Stimulated activated naive CD4-positive, alpha-beta T cell treated with Interleukin-2 at 50 U/mL for 16 hours (primary cell): ENCODE data around the gene LRRN4CL.
A peak's percentile ranks its signal among the peaks of the same experiment; 100 is the strongest.
"Not testable (repeated sequence)": the region's sequence is repeated elsewhere in the genome, so short reads cannot be mapped to it uniquely, and the experiment has no call there.

Experiments used
- DNase-seq: peaks from one replicate; lab custom pipeline; 2025; lab: John Stamatoyannopoulos, UW

The LRRN4CL gene

DNA sequence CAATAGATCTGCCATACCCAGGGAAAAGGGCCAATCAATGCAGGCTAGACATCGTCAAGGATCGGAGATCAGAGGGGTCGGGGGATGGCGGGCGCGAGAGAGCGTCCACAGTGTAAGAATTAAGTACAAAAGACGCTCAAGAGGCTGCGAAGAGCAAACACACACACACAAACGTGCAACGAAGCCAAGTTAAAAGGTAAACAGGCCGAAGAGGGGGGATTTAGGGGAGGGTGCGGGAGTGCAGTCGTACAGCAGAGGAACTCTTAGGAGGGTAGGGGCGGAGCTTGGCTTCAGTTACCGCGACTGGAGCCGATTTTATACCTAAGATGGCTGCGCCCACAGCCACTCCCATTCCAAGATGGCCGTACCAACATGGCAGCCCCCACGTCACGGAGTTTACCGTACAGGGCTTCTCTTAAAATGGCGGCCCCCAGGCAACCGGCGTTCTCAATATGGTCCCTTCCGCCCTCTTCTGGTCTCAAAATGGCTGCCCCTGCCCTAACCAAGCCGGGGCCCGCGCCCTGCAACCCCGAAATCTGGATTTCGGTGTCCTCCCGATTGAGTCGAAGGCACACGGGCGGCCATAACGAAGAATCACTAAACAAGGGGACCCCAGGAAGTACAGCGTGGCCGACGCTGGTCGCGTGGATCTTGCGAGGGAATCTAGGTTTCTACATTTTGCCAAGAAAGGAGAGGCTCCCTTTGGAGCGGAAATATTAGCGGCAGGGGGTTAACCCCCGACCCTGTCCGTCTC lies 20.1 kb upstream of the LRRN4CL start:
- DNase-seq: peak; percentile 97

DNA sequence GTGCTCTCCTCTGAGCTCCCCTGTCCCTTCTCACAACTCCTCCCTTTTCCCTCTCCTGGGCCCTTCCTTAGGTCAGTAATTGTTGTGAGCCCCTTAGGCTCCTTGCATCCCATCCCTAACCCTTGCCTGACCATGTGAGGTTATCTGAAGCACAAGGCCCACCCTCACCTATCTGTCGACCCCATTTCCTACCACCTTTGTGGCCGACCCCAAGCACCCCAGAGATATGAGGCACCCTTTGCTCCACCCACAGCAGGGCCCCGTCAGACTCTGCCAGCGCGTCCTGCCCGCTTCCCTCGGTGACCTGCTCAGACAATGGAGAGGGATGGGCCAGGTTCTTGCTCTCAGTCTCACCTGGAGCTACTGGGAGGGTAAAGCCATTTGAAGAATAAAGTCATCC lies 19.5 kb upstream of the LRRN4CL start:
- DNase-seq: peak; percentile 30

- no peak for DNase-seq
These were observed 19.1 kb upstream of the LRRN4CL start for GRCh38 chr11:62708392-62708791.

DNA sequence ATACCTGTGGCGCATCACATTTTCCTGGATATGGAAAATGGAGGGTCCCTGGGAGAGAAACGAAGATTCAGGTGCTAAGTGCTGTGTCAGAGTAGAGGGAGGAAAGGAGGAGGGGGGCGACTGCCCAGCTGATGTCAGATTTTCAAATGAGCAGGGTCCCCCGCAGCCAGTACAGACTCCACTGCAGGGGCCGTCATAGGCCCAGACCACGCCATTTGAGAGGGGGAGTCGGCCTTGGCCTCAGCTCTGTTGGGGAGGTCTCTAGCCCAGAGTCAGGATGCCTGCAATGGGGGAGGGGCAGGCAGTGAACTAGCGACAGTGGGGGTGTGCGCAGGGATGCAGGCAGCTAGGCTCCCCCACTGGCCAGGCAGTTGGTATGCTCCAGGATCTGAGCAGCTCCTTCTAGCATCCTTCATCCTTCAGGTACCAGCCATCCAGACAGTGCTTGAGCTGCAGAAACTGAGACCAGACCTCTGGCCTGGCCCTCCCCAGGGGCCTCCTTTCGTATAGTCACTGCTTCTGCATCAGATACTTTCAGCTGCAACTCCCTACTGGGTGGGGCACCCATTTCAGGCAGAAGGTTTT lies 18.0 kb upstream of the LRRN4CL start, which contains the start of the genes BSCL2 and GNG3:
BSCL2 (minus strand) TSS at position 148 of the 585 bp plus-strand sequence. CDS start 229 bp downstream, outside the sequence.
GNG3 (plus strand) TSS at position 400 of the 585 bp plus-strand sequence. CDS start 620 bp downstream, outside the sequence.
- DNase-seq: no peak

GRCh38 chr11:62706850-62707247 lies 17.5 kb upstream of the LRRN4CL start:
- DNase-seq: no peak

DNA sequence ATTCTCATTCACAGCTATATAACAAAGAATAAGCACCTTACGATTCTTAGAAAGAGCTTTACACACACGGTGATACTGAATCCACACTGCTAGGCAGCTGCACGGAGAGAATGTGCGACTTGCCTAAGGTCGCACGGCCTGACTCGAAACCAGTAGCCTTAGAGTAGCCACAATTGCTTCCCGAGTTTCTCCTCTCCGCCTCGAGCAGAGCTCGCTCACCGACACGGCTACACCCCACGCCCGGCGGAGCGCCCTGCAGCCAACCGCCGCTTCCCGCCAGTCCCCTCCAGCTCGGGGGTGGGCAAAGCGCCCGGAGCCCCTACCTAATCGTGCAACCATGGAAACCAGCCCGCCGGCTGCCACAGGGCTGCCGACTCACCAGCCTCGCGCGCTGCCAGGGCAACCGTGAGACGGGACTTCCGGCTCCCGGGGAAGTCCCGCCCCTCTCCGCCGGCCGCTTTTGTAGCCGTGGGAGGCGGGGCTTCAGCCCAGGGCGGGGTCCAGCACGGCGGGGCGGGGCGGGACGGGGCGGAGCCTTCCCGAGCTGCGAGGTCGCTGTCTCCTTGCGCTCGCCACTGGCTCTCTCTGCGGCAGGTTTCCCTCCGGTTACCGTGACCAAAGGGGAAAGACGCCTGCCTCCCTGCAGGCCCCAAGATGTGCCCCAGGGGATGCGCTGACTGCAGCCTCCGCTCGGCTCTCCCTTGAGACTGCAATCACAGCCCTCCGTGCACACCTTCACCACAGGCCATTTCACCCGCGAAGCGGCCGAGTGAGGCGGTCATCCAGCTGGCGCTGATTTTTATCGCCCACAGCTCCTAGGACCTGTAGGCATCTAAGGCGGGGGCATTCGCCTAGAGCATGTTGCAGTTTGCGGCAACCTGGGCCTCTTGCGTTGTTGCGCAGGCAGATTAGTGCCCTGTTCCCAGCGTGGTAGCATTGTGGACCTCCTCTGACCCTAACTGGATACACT lies 16.8 kb upstream of the LRRN4CL start:
- peak; percentile 90 for DNase-seq

GRCh38 chr11:62705413-62705812 lies 16.1 kb upstream of the LRRN4CL start:
- no peak for DNase-seq

DNA sequence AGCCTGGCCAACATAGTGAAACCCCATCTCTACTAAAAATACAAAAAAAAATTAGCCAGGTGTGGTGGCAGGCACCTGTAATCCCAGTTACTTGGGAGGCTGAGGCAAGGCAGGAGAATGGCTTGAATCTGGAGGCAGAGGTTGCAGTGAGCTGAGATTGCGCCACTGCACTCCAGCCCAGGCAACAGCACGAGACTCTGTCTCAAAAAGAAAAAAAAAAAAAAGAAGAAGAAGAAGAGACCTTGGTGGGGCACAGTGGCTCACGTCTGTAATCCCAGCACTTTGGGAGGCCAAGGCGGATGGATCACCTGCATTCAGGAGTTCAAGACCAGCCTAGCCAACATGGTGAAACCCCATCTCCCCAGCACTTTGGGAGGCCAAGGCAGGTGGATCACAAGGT lies 14.6 kb upstream of the LRRN4CL start:
- not testable (repeated sequence) for DNase-seq

- DNase-seq: no peak
These were observed 12.9 kb upstream of the LRRN4CL start for GRCh38 chr11:62702246-62702645.

GRCh38 chr11:62694455-62695167 lies 5.3 kb upstream of the LRRN4CL start:
- peak; percentile 70 for DNase-seq

- DNase-seq: not testable (repeated sequence)
These were observed 4.3 kb upstream of the LRRN4CL start for GRCh38 chr11:62693624-62694023.

- no peak for DNase-seq
These were observed 839 bp downstream of the LRRN4CL start for GRCh38 chr11:62688491-62688890.

GRCh38 chr11:62687508-62688396 lies 1.6 kb downstream of the LRRN4CL start:
- DNase-seq: no peak

GRCh38 chr11:62682518-62682917 lies 6.8 kb downstream of the LRRN4CL start:
- no peak for DNase-seq

GRCh38 chr11:62680825-62681240 lies 8.5 kb downstream of the LRRN4CL start:
- no peak for DNase-seq

DNA sequence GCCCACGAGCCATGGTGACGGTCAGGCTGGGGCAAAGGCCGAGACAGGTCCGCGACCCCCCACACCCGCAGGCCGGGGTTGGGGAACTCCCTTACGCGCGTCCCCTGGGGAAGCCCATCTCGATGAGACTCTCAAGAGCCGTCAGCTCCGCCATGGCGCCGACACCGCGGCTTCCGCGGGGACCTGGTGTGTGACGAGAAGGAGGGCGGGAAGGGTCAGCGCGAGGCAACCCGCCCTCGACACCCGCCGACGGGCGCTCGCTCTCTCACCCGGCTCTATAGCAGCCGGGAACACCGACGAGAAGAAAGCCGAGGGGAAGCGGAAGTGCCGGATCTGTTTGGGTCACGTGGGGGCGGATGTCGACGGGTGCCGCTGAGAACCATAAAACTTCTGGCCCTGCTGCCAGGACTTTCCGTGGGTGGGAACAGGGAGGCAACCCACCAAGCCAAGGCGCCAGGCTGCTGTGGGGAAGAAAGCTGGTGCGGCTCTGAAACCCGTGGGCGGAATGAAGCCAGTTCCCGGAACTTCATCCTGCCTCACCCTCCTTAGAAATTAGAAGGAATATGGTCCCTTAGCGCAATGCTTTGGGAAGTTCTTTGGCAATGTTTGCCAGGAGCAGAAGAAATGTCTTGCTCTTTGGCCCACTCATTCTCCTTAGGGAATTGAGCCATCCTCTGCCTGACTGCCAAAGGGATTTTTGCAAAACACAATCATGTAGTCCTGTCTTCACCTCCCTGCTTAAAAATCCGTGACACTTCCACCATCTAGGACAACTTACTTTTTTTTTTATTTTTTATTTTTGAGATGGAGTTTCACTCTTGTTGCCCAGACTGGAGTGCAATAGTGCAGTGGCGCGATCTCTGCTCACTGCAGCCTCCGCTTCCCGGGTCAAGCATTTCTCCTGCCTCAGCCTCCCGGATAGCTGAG lies 10.3 kb downstream of the LRRN4CL start, which contains the start of gene UBXN1:
UBXN1 (minus strand) TSS at position 304 of the 927 bp plus-strand sequence; CDS start at position 154, 150 bp downstream.
- DNase-seq: peak; percentile 88

DNA sequence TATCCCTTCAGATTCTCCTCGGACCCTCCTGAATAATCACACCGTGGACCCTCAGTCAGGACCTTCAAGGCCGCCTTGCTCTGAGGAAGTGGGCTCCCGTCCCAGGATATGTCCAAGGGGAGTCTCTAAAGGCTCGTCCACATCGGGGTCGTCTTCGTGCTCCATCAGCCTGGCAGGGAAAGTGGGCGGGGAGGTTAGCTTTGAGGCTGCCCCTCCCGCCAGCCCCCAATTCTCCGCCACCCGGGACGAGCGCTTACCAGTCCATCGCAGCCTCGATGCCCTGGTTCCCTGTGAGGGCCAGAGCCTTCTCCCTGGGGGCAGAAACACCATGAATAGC lies 10.9 kb downstream of the LRRN4CL start:
- DNase-seq: no peak

DNA sequence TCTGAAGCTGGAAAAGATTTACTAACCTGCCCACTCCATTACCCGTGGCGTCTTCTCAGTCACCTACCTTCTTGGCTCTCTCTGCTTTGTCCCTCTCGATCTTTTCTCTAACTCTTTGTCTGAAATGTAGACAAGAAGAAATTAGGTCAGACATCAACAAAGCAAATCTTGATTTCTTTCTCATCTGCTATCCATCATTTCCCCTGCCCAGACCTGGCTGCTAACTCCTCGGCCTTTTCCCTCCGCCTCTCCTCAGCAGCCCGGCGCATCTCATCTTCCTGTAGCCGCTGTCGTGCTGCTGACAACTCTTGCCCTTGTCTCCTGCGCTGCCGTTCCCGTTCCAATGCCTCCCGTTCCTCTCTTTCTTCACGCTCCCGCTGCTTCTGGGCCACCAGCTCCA lies 11.6 kb downstream of the LRRN4CL start:
- no peak for DNase-seq

DNA sequence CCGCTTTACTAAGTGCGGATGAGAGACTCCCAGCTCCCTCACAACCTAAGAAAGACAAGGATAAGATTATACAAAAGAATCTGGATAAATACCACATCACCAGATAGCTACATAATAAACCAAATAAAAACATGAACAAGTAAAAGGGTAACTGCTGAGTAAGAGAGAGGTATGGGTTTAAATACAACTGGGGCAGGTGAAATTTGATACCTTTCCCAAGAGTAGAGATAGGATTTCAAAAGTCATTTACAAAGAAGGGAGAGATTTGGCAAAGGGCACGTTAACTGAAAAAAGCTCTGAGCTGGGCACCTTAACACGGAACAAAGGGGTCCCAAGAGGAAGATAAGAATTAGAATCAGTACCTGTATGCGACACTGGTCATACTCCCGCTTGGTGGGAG lies 12.2 kb downstream of the LRRN4CL start:
- DNase-seq: no peak
